ENCODE measurements around the gene CNTD1.
"Not testable (repeated sequence)": the region's sequence is repeated elsewhere in the genome, so short reads cannot be mapped to it uniquely, and the experiment has no call there.

The CNTD1 gene

GRCh38 chr17:42761638-42762037 is 37.0 kb upstream of the CNTD1 start:
- peak overlapping the region; percentile 70 for H3K9ac ChIP-seq (ENCODE audit: low read length)
- H3K4me1 ChIP-seq (ENCODE audit: control insufficient read depth, insufficient read depth, low read depth, low read length): peaks cover 22% of the 10 kb centered on the region
- H3K79me1 ChIP-seq (replicated peaks; ENCODE audit: low read length, poor library complexity, severe bottlenecking): no peaks in the 10 kb centered on the region
- H3K14ac ChIP-seq (ENCODE audit: low read length in 2 of 2): peak overlapping the region in 1 of 2 experiments; percentile 76
- no peak for DNase-seq
- H2BK12ac ChIP-seq (ENCODE audit: low read length in 2 of 2): no peak overlapping the region
- peak overlapping the region; percentile 49 to 70 for H3K4me3 ChIP-seq (ENCODE audit: insufficient read depth in 1 of 2, low read depth in 1 of 2, low read length in 2 of 2)
- no peak overlapping the region for H4K91ac ChIP-seq (ENCODE audit: low read length)
- H3K36me3 ChIP-seq (ENCODE audit: control insufficient read depth in 1 of 2, insufficient read depth in 2 of 2, low read depth in 1 of 2, low read length in 2 of 2): no peaks in the 10 kb centered on the region
- H3K4me2 ChIP-seq (ENCODE audit: low read length, poor library complexity, severe bottlenecking): peak overlapping the region; percentile 89
- no peak overlapping the region for H2AFZ ChIP-seq (ENCODE audit: low read depth, low read length)
- H3K18ac ChIP-seq (ENCODE audit: low read depth in 1 of 2, low read length in 2 of 2): peak overlapping the region in 1 of 2 experiments; percentile 54
- H2BK120ac ChIP-seq (ENCODE audit: low read depth, low read length): peak overlapping the region; percentile 73
- H4K8ac ChIP-seq (ENCODE audit: low read length): peak overlapping the region; percentile 92
- peaks cover 27 to 41% of the 10 kb centered on the region in 2 experiments for H3K27me3 ChIP-seq (ENCODE audit: control insufficient read depth in 1 of 2, insufficient read depth in 1 of 2, low read length in 2 of 2)
- no peak overlapping the region for H2AK5ac ChIP-seq (ENCODE audit: low read length, severe bottlenecking)
- H2BK15ac ChIP-seq (ENCODE audit: low read depth, poor library complexity, severe bottlenecking): peak overlapping the region; percentile 83
- H3K27ac ChIP-seq (ENCODE audit: low read length, poor library complexity, severe bottlenecking): no peak overlapping the region
- no peaks in the 10 kb centered on the region for H3K9me3 ChIP-seq (ENCODE audit: control insufficient read depth, low read length)
- 77% methylated on average over 10 of the region's 12 CpGs for WGBS
- H2BK5ac ChIP-seq (ENCODE audit: low read depth, low read length, poor library complexity, severe bottlenecking): no peak overlapping the region
- H3K4ac ChIP-seq (ENCODE audit: low read depth in 1 of 2, low read length in 2 of 2): no peak overlapping the region
- H3K23ac ChIP-seq (ENCODE audit: low read length in 2 of 2): peak overlapping the region in 1 of 2 experiments; percentile 70

- H3K27ac ChIP-seq (ENCODE audit: low read length, poor library complexity, severe bottlenecking): no peak overlapping the region
- no peak overlapping the region for H2AK5ac ChIP-seq (ENCODE audit: low read length, severe bottlenecking)
- H3K27me3 ChIP-seq (ENCODE audit: control insufficient read depth in 1 of 2, insufficient read depth in 1 of 2, low read length in 2 of 2): peaks cover 14 to 15% of the 10 kb centered on the region in 2 experiments
- no peak overlapping the region for H2BK5ac ChIP-seq (ENCODE audit: low read depth, low read length, poor library complexity, severe bottlenecking)
- H2BK15ac ChIP-seq (ENCODE audit: low read depth, poor library complexity, severe bottlenecking): no peak overlapping the region
- H3K14ac ChIP-seq (ENCODE audit: low read length in 2 of 2): no peak overlapping the region
- WGBS: 92% methylated on average over 6 of the region's 6 CpGs
- no peak overlapping the region for H3K9ac ChIP-seq (ENCODE audit: low read length)
- H4K91ac ChIP-seq (ENCODE audit: low read length): no peak overlapping the region
- H4K8ac ChIP-seq (ENCODE audit: low read length): no peak overlapping the region
- peaks cover 13% of the 10 kb centered on the region for H3K4me1 ChIP-seq (ENCODE audit: control insufficient read depth, insufficient read depth, low read depth, low read length)
- no peak overlapping the region for H2BK120ac ChIP-seq (ENCODE audit: low read depth, low read length)
- no peak overlapping the region for H3K18ac ChIP-seq (ENCODE audit: low read depth in 1 of 2, low read length in 2 of 2)
- no peak overlapping the region for H3K4me3 ChIP-seq (ENCODE audit: insufficient read depth in 1 of 2, low read depth in 1 of 2, low read length in 2 of 2)
- H2BK12ac ChIP-seq (ENCODE audit: low read length in 2 of 2): no peak overlapping the region
- no peak overlapping the region for H3K4me2 ChIP-seq (ENCODE audit: low read length, poor library complexity, severe bottlenecking)
- no peaks in the 10 kb centered on the region for H3K79me1 ChIP-seq (replicated peaks; ENCODE audit: low read length, poor library complexity, severe bottlenecking)
- no peak overlapping the region for H3K4ac ChIP-seq (ENCODE audit: low read depth in 1 of 2, low read length in 2 of 2)
- no peak overlapping the region for H3K23ac ChIP-seq (ENCODE audit: low read length in 2 of 2)
- DNase-seq: no peak
- H3K9me3 ChIP-seq (ENCODE audit: control insufficient read depth, low read length): no peaks in the 10 kb centered on the region
- no peak overlapping the region for H2AFZ ChIP-seq (ENCODE audit: low read depth, low read length)
- H3K36me3 ChIP-seq (ENCODE audit: control insufficient read depth in 1 of 2, insufficient read depth in 2 of 2, low read depth in 1 of 2, low read length in 2 of 2): no peaks in the 10 kb centered on the region
These were observed 32.5 kb upstream of the CNTD1 start for GRCh38 chr17:42766124-42766523.

GRCh38 chr17:42767512-42767911 is 31.1 kb upstream of the CNTD1 start:
- H4K8ac ChIP-seq (ENCODE audit: low read length): no peak overlapping the region
- H2BK5ac ChIP-seq (ENCODE audit: low read depth, low read length, poor library complexity, severe bottlenecking): no peak overlapping the region
- no peak overlapping the region for H3K4me2 ChIP-seq (ENCODE audit: low read length, poor library complexity, severe bottlenecking)
- peaks cover under 1 to 2% of the 10 kb centered on the region in 2 experiments for H3K27me3 ChIP-seq (ENCODE audit: control insufficient read depth in 1 of 2, insufficient read depth in 1 of 2, low read length in 2 of 2)
- H3K9ac ChIP-seq (ENCODE audit: low read length): no peak overlapping the region
- no peaks in the 10 kb centered on the region for H3K36me3 ChIP-seq (ENCODE audit: control insufficient read depth in 1 of 2, insufficient read depth in 2 of 2, low read depth in 1 of 2, low read length in 2 of 2)
- peaks cover 7% of the 10 kb centered on the region for H3K4me1 ChIP-seq (ENCODE audit: control insufficient read depth, insufficient read depth, low read depth, low read length)
- no peak overlapping the region for H3K18ac ChIP-seq (ENCODE audit: low read depth in 1 of 2, low read length in 2 of 2)
- H3K9me3 ChIP-seq (ENCODE audit: control insufficient read depth, low read length): no peaks in the 10 kb centered on the region
- no peak for DNase-seq
- no peak overlapping the region for H2AK5ac ChIP-seq (ENCODE audit: low read length, severe bottlenecking)
- no peak overlapping the region for H2BK120ac ChIP-seq (ENCODE audit: low read depth, low read length)
- H3K4ac ChIP-seq (ENCODE audit: low read depth in 1 of 2, low read length in 2 of 2): no peak overlapping the region
- no peak overlapping the region for H4K91ac ChIP-seq (ENCODE audit: low read length)
- no peak overlapping the region for H2AFZ ChIP-seq (ENCODE audit: low read depth, low read length)
- H2BK12ac ChIP-seq (ENCODE audit: low read length in 2 of 2): no peak overlapping the region
- H3K23ac ChIP-seq (ENCODE audit: low read length in 2 of 2): no peak overlapping the region
- H3K4me3 ChIP-seq (ENCODE audit: insufficient read depth in 1 of 2, low read depth in 1 of 2, low read length in 2 of 2): no peak overlapping the region
- H3K27ac ChIP-seq (ENCODE audit: low read length, poor library complexity, severe bottlenecking): no peak overlapping the region
- H3K79me1 ChIP-seq (replicated peaks; ENCODE audit: low read length, poor library complexity, severe bottlenecking): peaks cover 2% of the 10 kb centered on the region
- H3K14ac ChIP-seq (ENCODE audit: low read length in 2 of 2): no peak overlapping the region
- no peak overlapping the region for H2BK15ac ChIP-seq (ENCODE audit: low read depth, poor library complexity, severe bottlenecking)

- not testable (repeated sequence) for H3K27ac ChIP-seq (ENCODE audit: low read length, poor library complexity, severe bottlenecking); H3K4me2 ChIP-seq (ENCODE audit: low read length, poor library complexity, severe bottlenecking); H2BK12ac ChIP-seq (ENCODE audit: low read length in 2 of 2); H2BK15ac ChIP-seq (ENCODE audit: low read depth, poor library complexity, severe bottlenecking); H2BK5ac ChIP-seq (ENCODE audit: low read depth, low read length, poor library complexity, severe bottlenecking); H3K14ac ChIP-seq (ENCODE audit: low read length in 2 of 2); H4K91ac ChIP-seq (ENCODE audit: low read length); H3K4me3 ChIP-seq (ENCODE audit: insufficient read depth in 1 of 2, low read depth in 1 of 2, low read length in 2 of 2); H2AK5ac ChIP-seq (ENCODE audit: low read length, severe bottlenecking); H2AFZ ChIP-seq (ENCODE audit: low read depth, low read length); H4K8ac ChIP-seq (ENCODE audit: low read length); H3K79me1 ChIP-seq (replicated peaks; ENCODE audit: low read length, poor library complexity, severe bottlenecking); H3K18ac ChIP-seq (ENCODE audit: low read depth in 1 of 2, low read length in 2 of 2); DNase-seq; H3K27me3 ChIP-seq (ENCODE audit: control insufficient read depth in 1 of 2, insufficient read depth in 1 of 2, low read length in 2 of 2); H2BK120ac ChIP-seq (ENCODE audit: low read depth, low read length); H3K9me3 ChIP-seq (ENCODE audit: control insufficient read depth, low read length); H3K36me3 ChIP-seq (ENCODE audit: control insufficient read depth in 1 of 2, insufficient read depth in 2 of 2, low read depth in 1 of 2, low read length in 2 of 2); H3K23ac ChIP-seq (ENCODE audit: low read length in 2 of 2); H3K4ac ChIP-seq (ENCODE audit: low read depth in 1 of 2, low read length in 2 of 2); H3K4me1 ChIP-seq (ENCODE audit: control insufficient read depth, insufficient read depth, low read depth, low read length); H3K9ac ChIP-seq (ENCODE audit: low read length)
- WGBS: 91% methylated on average over 7 of the region's 9 CpGs
These were observed 30.7 kb upstream of the CNTD1 start for GRCh38 chr17:42768006-42768405.

Measured in mesenchymal stem cell (in vitro differentiated cells and primary cell).